Gastrocnemius medialis (tissue), 4 donors: ENCODE data around the gene CAND1. TPM values are rescaled to one million over a fixed set of nuclear protein-coding genes. Genes with fewer than 3 reads are reported as not detected.

Source experiments
- ATAC-seq, 2 donors: fragments of 150-250 bp; one replicate each; pipeline ENCODE4 v1.9.1; 2016
- DNase-seq, 2 donors: peaks; one replicate each; pipeline ENCODE4 v3.0.0-alpha.2; 2019
- H3K27ac ChIP-seq, 4 donors: fragments of 200-600 bp; sonication (generic); 1 replicate in 1 of 4; 2 replicates in 3 of 4; pipeline ENCODE4 v1.5.1; 2016 to 2018; ENCODE audit warnings: mild to moderate bottlenecking in 2 of 4, moderate library complexity in 1 of 4
- H3K27me3 ChIP-seq, 3 donors: fragments of 200-600 bp; sonication (generic) in 2 of 3; 1 replicate in 1 of 3; 2 replicates in 2 of 3; pipeline versions ENCODE4 v1.5.1 to v1.6.0; 2016 to 2019; ENCODE audit warnings: mild to moderate bottlenecking in 1 of 3, moderate library complexity in 1 of 3
- H3K36me3 ChIP-seq, 2 donors: fragments of 200-600 bp; sonication (generic) in 1 of 2; one replicate each; pipeline ENCODE4 v1.5.1; 2017 to 2018
- H3K4me1 ChIP-seq, 2 donors: fragments of 200-600 bp; sonication (generic) in 1 of 2; one replicate each; pipeline ENCODE4 v1.5.1; 2016 to 2017; ENCODE audit warnings: mild to moderate bottlenecking in 2 of 2
- H3K4me3 ChIP-seq, 4 donors: fragments of 200-600 bp; sonication (generic) in 3 of 4; 1 replicate in 1 of 4; 2 replicates in 3 of 4; pipeline ENCODE4 v1.5.1; 2016 to 2019; ENCODE audit warnings: mild to moderate bottlenecking in 2 of 4
- H3K9me3 ChIP-seq, 3 donors: fragments of 200-600 bp; sonication (generic) in 2 of 3; 1 replicate in 1 of 3; 2 replicates in 2 of 3; pipeline ENCODE4 v1.5.1; 2016 to 2019
- POLR2A ChIP-seq, 2 donors: fragments of 450-650 bp; IDR thresholded peaks; one replicate each; pipeline ENCODE4 v1.6.1; 2017; ENCODE audit warnings: antibody characterized with exemption in 2 of 2, mild to moderate bottlenecking in 2 of 2, moderate library complexity in 2 of 2
- in situ Hi-C, 4 donors: fragments of 200-750 bp; cut with MboI; loops; one replicate each; pipeline versions ENCODE4 v1.15.0 to v1.8.0; 2017; ENCODE audit warnings: low sequenced_read_pairs in 4 of 4
- intact Hi-C: fragments of 100-400 bp; cut with DNase I; formaldehyde crosslinking; loops from one replicate; pipeline ENCODE4 v1.15.1; 2023; ENCODE audit warnings: low total_unique reads
- total RNA-seq, 4 donors: library from RNA; depleted of rRNA; stranded (reverse); fragments of >200 nt; gene quantifications; one replicate each; pipeline versions ENCODE4 v1.1.0 to v1.2.3, GENCODE V29; 2016
- TF ChIP-seq, protein P1 (sequence below), 5 experiments: fragments of 450-650 bp in 3 of 5; fragments of 200-600 bp in 2 of 5; sonication (generic) in 2 of 5; IDR thresholded peaks in 4 of 5; conservative IDR thresholded peaks in 1 of 5; 1 replicate in 4 of 5; 2 replicates in 1 of 5; pipeline ENCODE4 v1.5.1; 2016 to 2019; ENCODE audit warnings: antibody characterized with exemption in 5 of 5, mild to moderate bottlenecking in 3 of 5, moderate library complexity in 3 of 5

CAND1 gene
- total RNA-seq, 4 donors from 2014 or later: 10.5 to 23.0 (median 13.1) TPM

DNA sequence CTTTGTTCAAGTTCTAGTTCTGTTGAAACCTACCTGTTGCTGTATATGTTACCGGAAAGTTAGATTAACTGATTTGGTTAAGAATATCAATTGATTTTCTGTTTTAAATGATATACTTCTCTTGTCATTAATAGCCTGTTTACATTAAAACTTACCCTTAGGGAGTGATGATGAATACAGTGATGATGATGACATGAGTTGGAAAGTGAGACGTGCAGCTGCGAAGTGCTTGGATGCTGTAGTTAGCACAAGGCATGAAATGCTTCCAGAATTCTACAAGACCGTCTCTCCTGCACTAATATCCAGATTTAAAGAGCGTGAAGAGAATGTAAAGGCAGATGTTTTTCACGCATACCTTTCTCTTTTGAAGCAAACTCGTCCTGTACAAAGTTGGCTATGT is 33.0 kb downstream of the CAND1 start:
- Histone ChIP-seq H3K27ac (peak overlapping the region in 3 of 4 donors; percentile 9 to 52 (median 23)), H3K36me3 (peaks cover 0 to 43% of the 10 kb centered on the region in 2 donors), H3K9me3 (no peaks in the 10 kb centered on the region), H3K27me3 (no peaks in the 10 kb centered on the region), H3K4me1 (peaks cover 33% of the 10 kb centered on the region in 2 donors), H3K4me3 (no peak overlapping the region)
- intact Hi-C loops: no loop called here
- no peak for DNase-seq
- ATAC-seq: peak in 1 of 2 donors; percentile 40
- in situ Hi-C loops: no loop called here
- TF ChIP-seq POLR2A (IDR thresholded peaks at IDR 0.05): no peak
- TF ChIP-seq, protein P1, sequence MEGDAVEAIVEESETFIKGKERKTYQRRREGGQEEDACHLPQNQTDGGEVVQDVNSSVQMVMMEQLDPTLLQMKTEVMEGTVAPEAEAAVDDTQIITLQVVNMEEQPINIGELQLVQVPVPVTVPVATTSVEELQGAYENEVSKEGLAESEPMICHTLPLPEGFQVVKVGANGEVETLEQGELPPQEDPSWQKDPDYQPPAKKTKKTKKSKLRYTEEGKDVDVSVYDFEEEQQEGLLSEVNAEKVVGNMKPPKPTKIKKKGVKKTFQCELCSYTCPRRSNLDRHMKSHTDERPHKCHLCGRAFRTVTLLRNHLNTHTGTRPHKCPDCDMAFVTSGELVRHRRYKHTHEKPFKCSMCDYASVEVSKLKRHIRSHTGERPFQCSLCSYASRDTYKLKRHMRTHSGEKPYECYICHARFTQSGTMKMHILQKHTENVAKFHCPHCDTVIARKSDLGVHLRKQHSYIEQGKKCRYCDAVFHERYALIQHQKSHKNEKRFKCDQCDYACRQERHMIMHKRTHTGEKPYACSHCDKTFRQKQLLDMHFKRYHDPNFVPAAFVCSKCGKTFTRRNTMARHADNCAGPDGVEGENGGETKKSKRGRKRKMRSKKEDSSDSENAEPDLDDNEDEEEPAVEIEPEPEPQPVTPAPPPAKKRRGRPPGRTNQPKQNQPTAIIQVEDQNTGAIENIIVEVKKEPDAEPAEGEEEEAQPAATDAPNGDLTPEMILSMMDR (IDR thresholded peaks at IDR 0.05 in 4 of 5, conservative IDR thresholded peaks at IDR 0.05 in 1 of 5): no peak

DNA sequence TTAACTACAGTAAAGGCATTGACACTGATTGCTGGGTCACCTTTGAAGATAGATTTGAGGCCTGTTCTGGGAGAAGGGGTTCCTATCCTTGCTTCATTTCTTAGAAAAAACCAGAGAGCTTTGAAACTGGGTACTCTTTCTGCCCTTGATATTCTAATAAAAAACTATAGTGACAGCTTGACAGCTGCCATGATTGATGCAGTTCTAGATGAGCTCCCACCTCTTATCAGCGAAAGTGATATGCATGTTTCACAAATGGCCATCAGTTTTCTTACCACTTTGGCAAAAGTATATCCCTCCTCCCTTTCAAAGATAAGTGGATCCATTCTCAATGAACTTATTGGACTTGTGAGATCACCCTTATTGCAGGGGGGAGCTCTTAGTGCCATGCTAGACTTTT is 36.4 kb downstream of the CAND1 start:
- no peak for DNase-seq
- Histone ChIP-seq H3K4me1 (peaks cover 21% of the 10 kb centered on the region in 2 donors), H3K36me3 (peaks cover 0 to 77% of the 10 kb centered on the region in 2 donors), H3K27me3 (no peaks in the 10 kb centered on the region), H3K27ac (no peak overlapping the region), H3K4me3 (no peak overlapping the region), H3K9me3 (no peaks in the 10 kb centered on the region)
- intact Hi-C loops: no loop called here
- TF ChIP-seq POLR2A (IDR thresholded peaks at IDR 0.05): no peak
- TF ChIP-seq, protein P1 (IDR thresholded peaks at IDR 0.05 in 4 of 5, conservative IDR thresholded peaks at IDR 0.05 in 1 of 5): no peak
- ATAC-seq: no peak
- in situ Hi-C loops: no loop called here

DNA sequence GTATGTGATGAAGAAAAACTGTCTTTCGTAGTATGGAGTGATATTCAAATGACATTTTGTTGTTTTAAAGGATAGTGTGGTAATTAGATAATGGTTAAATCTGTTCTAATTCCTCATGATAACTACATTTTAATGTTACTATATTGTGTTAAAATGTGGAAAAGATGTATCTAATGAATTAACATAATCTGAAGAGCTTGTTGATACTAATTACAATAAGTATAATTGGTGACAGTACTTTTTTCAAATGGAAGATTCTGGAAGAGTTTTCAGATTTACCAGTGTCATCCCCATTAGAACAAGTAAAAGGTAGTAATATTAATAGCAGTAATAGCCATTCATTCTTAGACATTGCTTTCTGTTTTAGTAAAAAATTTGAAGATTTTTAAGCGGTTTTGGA is 37.6 kb downstream of the CAND1 start:
- no peak for ATAC-seq
- no peak overlapping the region for H3K4me3 ChIP-seq
- H3K9me3 ChIP-seq: no peaks in the 10 kb centered on the region
- no peaks in the 10 kb centered on the region for H3K27me3 ChIP-seq
- peaks cover 9% of the 10 kb centered on the region in 2 donors for H3K4me1 ChIP-seq
- intact Hi-C loops: no loop called here
- no peak for DNase-seq
- TF ChIP-seq POLR2A (IDR thresholded peaks at IDR 0.05): no peak
- TF ChIP-seq, protein P1 (IDR thresholded peaks at IDR 0.05 in 4 of 5, conservative IDR thresholded peaks at IDR 0.05 in 1 of 5): no peak
- no peak overlapping the region for H3K27ac ChIP-seq
- in situ Hi-C loops: no loop called here
- peaks cover 0 to 89% of the 10 kb centered on the region in 2 donors for H3K36me3 ChIP-seq

DNA sequence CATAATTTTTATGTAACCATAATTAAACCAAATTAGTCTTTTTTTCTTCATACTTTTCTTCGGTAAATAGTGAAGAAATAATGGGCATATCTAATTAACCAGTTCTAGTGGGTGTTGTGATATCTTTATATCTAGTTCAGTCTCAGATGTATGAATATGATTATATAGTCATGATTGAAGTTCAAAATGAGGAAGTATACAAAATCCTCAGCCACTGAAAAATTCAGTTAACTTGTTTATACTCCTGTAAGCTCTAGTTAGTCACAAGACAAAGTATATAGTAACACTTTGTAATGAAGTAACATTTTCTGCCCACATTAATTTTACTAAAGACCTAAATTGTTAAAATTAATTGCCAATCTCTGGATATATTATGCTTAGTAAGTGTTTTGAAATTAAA is 46.5 kb downstream of the CAND1 start:
- intact Hi-C loops (no loop called here), in situ Hi-C loops (no loop called here)
- Histone ChIP-seq H3K4me3 (no peak overlapping the region), H3K9me3 (no peaks in the 10 kb centered on the region), H3K4me1 (peaks cover under 1 to 2% of the 10 kb centered on the region in 2 donors), H3K36me3 (peaks cover 0 to 45% of the 10 kb centered on the region in 2 donors), H3K27me3 (no peaks in the 10 kb centered on the region), H3K27ac (no peak overlapping the region)
- TF ChIP-seq, protein P1 (IDR thresholded peaks at IDR 0.05 in 4 of 5, conservative IDR thresholded peaks at IDR 0.05 in 1 of 5): no peak
- TF ChIP-seq POLR2A (IDR thresholded peaks at IDR 0.05): no peak
- DNase-seq: no peak
- no peak for ATAC-seq

DNA sequence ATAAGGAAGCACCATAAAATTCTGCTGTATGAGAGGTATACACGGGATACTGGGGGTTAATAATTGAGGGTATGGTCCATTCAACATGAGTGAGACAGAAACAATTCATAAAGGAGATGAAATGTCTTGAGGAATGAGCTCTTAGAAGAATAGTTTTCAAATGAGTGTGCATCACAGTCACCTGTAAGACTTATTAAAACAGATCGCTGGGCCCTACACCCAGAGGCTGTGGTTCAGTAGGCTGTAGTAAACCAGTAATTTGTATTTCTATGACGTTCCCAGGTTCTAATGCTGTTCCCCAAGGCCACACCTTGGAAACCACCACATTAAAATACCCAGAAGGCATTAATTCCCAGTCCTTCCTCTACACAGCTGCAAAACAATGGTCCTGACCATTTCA is 49.6 kb downstream of the CAND1 start:
- Histone ChIP-seq H3K9me3 (no peaks in the 10 kb centered on the region), H3K4me1 (peaks cover 4 to 6% of the 10 kb centered on the region in 2 donors), H3K36me3 (peaks cover 0 to 24% of the 10 kb centered on the region in 2 donors), H3K4me3 (no peak overlapping the region), H3K27me3 (no peaks in the 10 kb centered on the region), H3K27ac (no peak overlapping the region)
- TF ChIP-seq, protein P1 (IDR thresholded peaks at IDR 0.05 in 4 of 5, conservative IDR thresholded peaks at IDR 0.05 in 1 of 5): no peak
- TF ChIP-seq POLR2A (IDR thresholded peaks at IDR 0.05): no peak
- in situ Hi-C loops (no loop called here), intact Hi-C loops (no loop called here)
- no peak for ATAC-seq
- DNase-seq: no peak
